Neural progenitor cell (in vitro differentiated cells): ENCODE data around the gene NIN.

ENCODE experiments used
- EZH2 ChIP-seq: fragments of 200-600 bp; sonication (generic); IDR thresholded peaks from 2 replicates; pipeline ENCODE4 v1.6.1; 2017; ENCODE audit warnings: antibody characterized with exemption, mild to moderate bottlenecking, moderate library complexity
- EZH2phosphoT487 ChIP-seq: fragments of 200-600 bp; sonication (generic); IDR thresholded peaks from 2 replicates; pipeline ENCODE4 v1.6.1; 2017; ENCODE audit warnings: antibody characterized with exemption
- TF ChIP-seq, protein P1 (sequence below): fragments of 200-600 bp; sonication (generic); IDR thresholded peaks from 2 replicates; pipeline ENCODE4 v1.5.1; 2017; ENCODE audit warnings: antibody characterized with exemption, mild to moderate bottlenecking

DNA sequence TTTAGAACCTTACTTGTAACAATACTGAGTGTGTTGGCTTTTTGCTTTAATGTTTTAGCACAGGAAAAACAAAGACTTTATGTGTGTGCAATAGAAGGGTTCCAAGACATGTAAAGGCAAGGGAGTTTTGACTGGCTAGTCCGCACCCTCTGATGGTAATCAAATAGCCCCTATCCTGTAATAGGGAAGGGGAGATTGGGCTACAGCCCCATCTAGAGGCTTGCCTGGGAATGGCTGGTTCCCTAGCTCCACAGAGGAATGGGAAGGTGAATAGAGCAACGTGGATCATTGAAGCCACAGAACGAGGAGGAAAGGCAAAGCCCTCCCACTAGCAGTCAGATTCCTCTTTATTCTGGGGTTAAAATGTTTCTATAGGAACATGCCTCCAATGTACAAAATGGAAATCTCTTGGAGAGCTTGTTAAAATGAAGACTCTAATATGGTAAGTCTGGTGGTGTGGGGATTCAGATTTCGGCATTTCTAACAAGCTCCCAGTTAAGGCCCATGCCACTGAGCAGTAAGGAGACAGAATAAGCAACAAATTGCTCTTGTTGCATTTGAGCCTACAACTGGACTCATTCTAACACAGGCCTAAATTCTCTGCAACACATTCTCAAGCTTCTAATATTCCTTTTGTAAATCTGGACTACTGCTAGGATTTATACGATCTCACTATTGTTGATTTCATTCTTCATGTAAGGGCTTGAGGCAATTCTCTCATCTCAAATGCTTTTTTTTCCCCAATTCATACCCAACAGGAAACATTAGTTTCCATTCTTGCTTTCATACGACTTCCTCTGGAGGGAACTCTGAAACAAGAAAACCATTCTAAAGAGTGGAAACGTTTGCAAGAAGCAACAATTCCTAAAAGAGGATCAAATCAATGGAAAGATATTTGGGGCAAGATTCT is 57.1 kb downstream of the NIN start:
- TF ChIP-seq EZH2, result no peak
- TF ChIP-seq, protein P1, sequence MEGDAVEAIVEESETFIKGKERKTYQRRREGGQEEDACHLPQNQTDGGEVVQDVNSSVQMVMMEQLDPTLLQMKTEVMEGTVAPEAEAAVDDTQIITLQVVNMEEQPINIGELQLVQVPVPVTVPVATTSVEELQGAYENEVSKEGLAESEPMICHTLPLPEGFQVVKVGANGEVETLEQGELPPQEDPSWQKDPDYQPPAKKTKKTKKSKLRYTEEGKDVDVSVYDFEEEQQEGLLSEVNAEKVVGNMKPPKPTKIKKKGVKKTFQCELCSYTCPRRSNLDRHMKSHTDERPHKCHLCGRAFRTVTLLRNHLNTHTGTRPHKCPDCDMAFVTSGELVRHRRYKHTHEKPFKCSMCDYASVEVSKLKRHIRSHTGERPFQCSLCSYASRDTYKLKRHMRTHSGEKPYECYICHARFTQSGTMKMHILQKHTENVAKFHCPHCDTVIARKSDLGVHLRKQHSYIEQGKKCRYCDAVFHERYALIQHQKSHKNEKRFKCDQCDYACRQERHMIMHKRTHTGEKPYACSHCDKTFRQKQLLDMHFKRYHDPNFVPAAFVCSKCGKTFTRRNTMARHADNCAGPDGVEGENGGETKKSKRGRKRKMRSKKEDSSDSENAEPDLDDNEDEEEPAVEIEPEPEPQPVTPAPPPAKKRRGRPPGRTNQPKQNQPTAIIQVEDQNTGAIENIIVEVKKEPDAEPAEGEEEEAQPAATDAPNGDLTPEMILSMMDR, result peak; percentile 86
- no peak for TF ChIP-seq EZH2phosphoT487
